HG03135 (cell line): ENCODE results near the gene GRHL3.

Experiments
- ATAC-seq: cut with Tn5 transposase; IDR thresholded peaks from one replicate; pipeline ENCODE4 v1.9.1; 2021; ENCODE audit warnings: mild to moderate bottlenecking, moderate library complexity; ENCODE audit not compliant: unreplicated experiment

The GRHL3 gene

DNA sequence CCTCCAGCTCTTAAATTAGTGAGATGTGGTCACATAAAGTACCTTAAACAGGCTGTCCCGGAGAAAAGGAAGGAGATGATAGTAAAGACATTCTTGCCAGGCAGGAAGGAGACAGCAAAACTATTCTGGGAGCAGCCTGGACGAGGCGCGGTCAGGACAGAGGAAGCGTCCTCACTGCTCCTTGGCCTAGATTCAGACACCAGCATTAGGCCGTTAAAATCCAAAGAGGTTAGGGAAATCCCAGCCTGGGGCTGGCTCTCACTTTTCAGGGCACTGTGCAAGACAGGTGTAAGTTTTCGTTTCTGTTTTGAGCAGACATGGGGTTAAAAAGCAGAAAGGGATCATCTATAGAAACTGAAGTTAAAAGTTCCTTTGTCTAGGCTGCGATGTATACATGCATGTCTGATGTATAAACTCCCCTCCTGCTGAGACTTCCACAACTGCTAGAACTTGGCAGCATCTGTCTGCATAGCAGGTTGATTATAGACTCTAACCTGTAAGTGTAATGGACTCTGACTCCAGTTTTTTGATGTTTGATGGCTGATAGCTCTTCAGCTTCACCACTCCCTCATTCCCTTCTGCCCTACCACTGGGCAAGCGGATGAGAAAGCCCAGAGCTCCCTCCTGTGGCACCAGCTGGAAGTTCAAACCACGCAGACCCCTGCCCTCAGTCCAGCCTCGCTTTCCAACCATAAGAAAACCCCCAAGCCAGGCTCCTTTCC is 72.9 kb downstream of the GRHL3 start:
- ATAC-seq, result peak; percentile 63

DNA sequence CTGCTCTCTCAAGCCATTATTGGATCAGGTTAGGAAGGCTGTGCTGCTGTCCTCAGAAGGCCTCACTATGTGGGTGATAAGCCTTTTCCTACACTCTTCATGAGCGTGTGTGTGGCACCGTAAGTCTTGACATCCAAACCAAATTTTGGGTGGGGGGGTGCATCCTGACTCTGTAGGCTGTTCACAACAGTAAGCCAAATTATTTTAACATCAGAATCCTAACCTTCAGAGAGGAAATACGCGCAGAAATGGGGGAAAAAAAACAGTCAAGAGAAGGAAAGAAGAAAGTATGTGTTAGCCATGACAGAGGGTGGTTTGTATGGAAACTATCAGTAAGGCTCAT is 73.4 kb downstream of the GRHL3 start:
- ATAC-seq, result no peak

DNA sequence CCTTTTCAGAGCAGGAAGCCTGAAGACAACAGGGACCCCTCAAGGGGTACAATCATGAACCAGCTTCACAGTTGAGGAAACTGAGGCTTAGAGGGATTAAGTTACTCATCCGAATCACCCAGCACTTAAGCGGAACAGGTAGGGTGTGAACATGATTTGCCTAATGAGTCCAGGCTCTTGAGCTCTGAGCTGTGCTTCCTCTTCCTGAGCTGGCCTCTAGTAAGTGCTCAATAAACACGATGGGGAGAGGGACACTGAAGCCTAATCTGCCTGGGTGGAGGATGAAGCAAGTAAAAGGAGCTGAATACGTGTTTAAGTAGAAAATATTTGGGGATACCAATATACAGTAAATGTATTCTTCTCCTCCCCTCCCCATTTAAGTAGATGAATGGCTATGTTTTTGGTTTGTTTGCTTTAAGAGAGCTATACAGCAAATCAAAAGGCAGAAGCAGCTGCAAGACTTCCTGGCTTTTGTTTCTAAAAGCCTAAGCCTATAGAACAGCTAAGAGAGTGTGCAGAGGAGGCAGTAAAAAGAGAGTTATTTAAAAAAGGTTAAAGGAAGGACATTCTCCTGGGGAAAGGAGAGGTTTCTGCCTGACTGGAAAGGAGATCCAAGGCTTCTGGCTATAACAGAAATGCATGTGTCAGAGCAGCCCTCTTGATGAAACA is 74.0 kb downstream of the GRHL3 start:
- ATAC-seq, result no peak

DNA sequence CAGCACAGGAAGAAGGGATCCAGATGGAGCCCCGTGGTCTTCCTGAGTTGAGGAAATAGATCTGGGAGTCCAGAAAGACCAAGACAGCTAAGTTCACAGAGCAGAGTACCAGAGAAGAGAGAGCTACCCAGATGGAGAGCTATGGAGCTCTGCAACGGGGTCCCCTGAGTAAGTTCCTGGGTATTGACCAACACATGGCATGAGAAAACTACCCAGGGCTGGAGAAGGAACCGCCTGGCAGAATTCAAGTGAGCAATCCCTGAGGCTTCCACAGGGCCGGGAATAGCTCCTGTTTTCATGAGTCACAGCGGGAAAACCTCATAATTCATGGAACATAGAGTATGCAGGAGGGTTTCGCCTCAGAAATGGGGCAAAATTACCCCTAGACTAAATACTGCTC is 74.7 kb downstream of the GRHL3 start:
- no peak for ATAC-seq

DNA sequence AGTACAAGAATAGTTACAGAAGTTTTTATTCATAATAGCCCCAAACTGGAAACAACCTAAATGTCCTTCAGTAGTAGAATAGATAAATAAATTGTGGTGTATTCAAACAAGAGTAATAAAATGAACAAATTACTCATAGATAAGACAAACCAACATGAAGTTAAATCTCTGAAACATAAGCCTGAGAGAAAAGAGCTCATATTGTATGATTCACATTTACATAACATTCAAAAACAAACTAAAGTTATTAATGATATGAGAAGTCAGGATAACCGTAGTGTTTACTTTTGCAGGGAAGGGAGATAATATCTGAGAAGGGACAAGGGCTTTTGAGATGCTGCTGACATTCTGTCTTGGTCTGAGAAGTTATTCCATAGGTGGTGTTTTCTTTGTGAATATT is 80.9 kb downstream of the GRHL3 start:
- ATAC-seq, result no peak

DNA sequence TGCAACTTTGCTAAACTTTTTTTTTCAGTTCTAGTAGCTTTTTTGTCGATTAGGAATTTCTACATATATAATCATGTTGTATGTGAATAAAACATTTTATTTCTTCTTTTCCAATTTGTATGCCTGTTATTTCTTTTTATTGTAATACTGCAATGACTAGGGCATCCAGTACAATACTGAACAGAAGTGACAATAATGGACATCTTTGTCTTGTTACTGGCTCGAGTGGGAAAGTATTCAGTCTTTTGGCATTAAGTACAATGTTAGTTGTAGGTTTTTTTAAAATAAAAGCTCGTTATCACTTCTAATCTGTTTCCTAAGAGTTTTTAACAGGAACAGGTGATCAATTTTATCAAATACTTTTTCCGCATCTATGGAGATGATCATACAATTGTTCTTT is 84.6 kb downstream of the GRHL3 start:
- no peak for ATAC-seq
